Activated B cell treated with CpG ODN at 0.5 μM for 24 hours (primary cell): Measurements from ENCODE around the gene SHH. TPM values are rescaled to one million over a fixed set of nuclear protein-coding genes. Genes with fewer than 3 reads are reported as not detected.

ENCODE experiments used
- ATAC-seq: fragments of 200-7000 bp; cut with Tn5 transposase; one replicate; pipeline ENCODE4 v1.10.0; 2021; ENCODE audit warnings: low read depth, mild to moderate bottlenecking, moderate library complexity
- CTCF ChIA-PET: fragments of 350-600 bp; sonication (Branson Sonifier 250); formaldehyde crosslinking; loops from one replicate; lab custom pipeline; 2021; ENCODE audit warnings: antibody characterized with exemption; lab: Charles Lee
- POLR2A ChIA-PET: fragments of 350-600 bp; sonication (Branson Sonifier 250); formaldehyde crosslinking; loops from one replicate; lab custom pipeline; 2021; ENCODE audit warnings: antibody characterized with exemption; lab: Charles Lee
- DNase-seq: peaks from one replicate; pipeline ENCODE4 v3.0.0; 2022
- H3K27ac Mint-ChIP-seq: one replicate; pipeline ENCODE4 v1.8.0; 2020; ENCODE audit warnings: mixed read lengths
- H3K27me3 Mint-ChIP-seq: one replicate; pipeline ENCODE4 v1.8.0; 2021; ENCODE audit warnings: mixed read lengths
- H3K36me3 Mint-ChIP-seq: one replicate; pipeline ENCODE4 v1.8.0; 2021; ENCODE audit warnings: low read depth, mixed read lengths
- H3K4me1 Mint-ChIP-seq: one replicate; pipeline ENCODE4 v1.8.0; 2021; ENCODE audit warnings: mixed read lengths
- H3K4me3 Mint-ChIP-seq: one replicate; pipeline ENCODE4 v1.8.0; 2020; ENCODE audit warnings: mild to moderate bottlenecking, mixed read lengths
- H3K9me3 Mint-ChIP-seq: one replicate; pipeline ENCODE4 v1.8.0; 2020; ENCODE audit warnings: mixed read lengths
- CTCF ChIP-seq: fragments of 200-600 bp; IDR thresholded peaks from one replicate; pipeline ENCODE4 v1.8.0; 2022; ENCODE audit warnings: antibody characterized with exemption, mild to moderate bottlenecking
- intact Hi-C: fragments of 100-400 bp; cut with micrococcal nuclease; formaldehyde crosslinking; loops from one replicate; pipeline ENCODE4 v1.15.1; 2024
- total RNA-seq: library from RNA; stranded (reverse); gene quantifications from 2 replicates; pipeline ENCODE4 v1.2.3, GENCODE V29; 2022

SHH gene
- total RNA-seq, 1 donor from 2014 or later = not detected

- intact Hi-C loops = no loop called here
- no peak for TF ChIP-seq CTCF
- ATAC-seq (no peak), DNase-seq (no peak)
- POLR2A ChIA-PET = no interaction called here
- H3K4me1 Mint-ChIP-seq = no peaks in the 10 kb centered on the region
- no peaks in the 10 kb centered on the region for H3K9me3 Mint-ChIP-seq
- CTCF ChIA-PET = interaction anchor here (3.1 kb wide), 1 partner anchor 175 kb away, joined by 12 read pairs; no protein-coding TSS in a partner anchor
- H3K36me3 Mint-ChIP-seq = peaks cover 92% of the 10 kb centered on the region
- H3K4me3 Mint-ChIP-seq = no peak overlapping the region
- H3K27ac Mint-ChIP-seq = no peak overlapping the region
- H3K27me3 Mint-ChIP-seq = no peaks in the 10 kb centered on the region
Measured at GRCh38 chr7:155773531-155773930, 38.7 kb downstream of the SHH start.

GRCh38 chr7:155770241-155770640, 42.0 kb downstream of the SHH start:
- TF ChIP-seq CTCF = no peak
- Mint-ChIP-seq H3K4me1 (no peaks in the 10 kb centered on the region), H3K9me3 (no peaks in the 10 kb centered on the region), H3K36me3 (peaks cover 91% of the 10 kb centered on the region), H3K27me3 (no peaks in the 10 kb centered on the region), H3K27ac (no peak overlapping the region), H3K4me3 (no peak overlapping the region)
- intact Hi-C loops = no loop called here
- ATAC-seq = no peak
- no peak for DNase-seq
- CTCF ChIA-PET = interaction anchor here (0.6 to 1.2 kb wide), 2 partner anchors 171 to 173 kb away, joined by 3 to 8 read pairs; no protein-coding TSS in a partner anchor
- POLR2A ChIA-PET = interaction anchor here (0.6 kb wide), 2 partner anchors 22 to 84 kb away, joined by 4 read pairs; no protein-coding TSS in a partner anchor

- intact Hi-C loops = loop anchor here (10.0 kb wide), 1 partner anchor 475 kb away; the partner anchor contains the start of gene INSIG1
Measured at GRCh38 chr7:155769701-155770100, 42.6 kb downstream of the SHH start.

GRCh38 chr7:155766966-155767916, 45.0 kb downstream of the SHH start:
- ChIA-PET CTCF (interaction anchor here (0.6 to 4.0 kb wide), 11 partner anchors 10 to 1452 kb away, joined by 3 to 109 read pairs (median 4); no protein-coding TSS in a partner anchor), POLR2A (no interaction called here)
- no peak for DNase-seq
- peaks cover 81% of the 10 kb centered on the region for H3K36me3 Mint-ChIP-seq
- no peak overlapping the region for H3K27ac Mint-ChIP-seq
- no peak for ATAC-seq
- no peak for TF ChIP-seq CTCF
- no peaks in the 10 kb centered on the region for H3K9me3 Mint-ChIP-seq
- H3K4me3 Mint-ChIP-seq = no peak overlapping the region
- no peaks in the 10 kb centered on the region for H3K27me3 Mint-ChIP-seq
- peaks cover 26% of the 10 kb centered on the region for H3K4me1 Mint-ChIP-seq
- intact Hi-C loops = loop anchor here (10.0 kb wide), 1 partner anchor 472 kb away; the partner anchor contains the start of gene INSIG1

More at GRCh38 chr7:155769701-155770100, 42.6 kb downstream of the SHH start:
- CTCF ChIA-PET = interaction anchor here (1.2 kb wide), 1 partner anchor 171 kb away, joined by 8 read pairs; no protein-coding TSS in a partner anchor
- H3K4me1 Mint-ChIP-seq = peaks cover 3% of the 10 kb centered on the region
- no peak for TF ChIP-seq CTCF
- H3K27ac Mint-ChIP-seq = no peak overlapping the region
- no peaks in the 10 kb centered on the region for H3K27me3 Mint-ChIP-seq
- POLR2A ChIA-PET = interaction anchor here (0.6 kb wide), 1 partner anchor 21 kb away, joined by 4 read pairs; no protein-coding TSS in a partner anchor
- H3K4me3 Mint-ChIP-seq = no peak overlapping the region
- ATAC-seq (no peak), DNase-seq (no peak)
- H3K36me3 Mint-ChIP-seq = peaks cover 88% of the 10 kb centered on the region
- H3K9me3 Mint-ChIP-seq = no peaks in the 10 kb centered on the region
